ENCODE measurements around the gene TBC1D10B. TPM values are rescaled to one million over a fixed set of nuclear protein-coding genes. Genes with fewer than 3 reads are reported as not detected.
A peak's percentile ranks its signal among the peaks of the same experiment; 100 is the strongest.

TBC1D10B gene
- polyA plus RNA-seq, 1 experiment = 12.0 TPM

- no peaks in the 10 kb centered on the region; the same call in 1 of the 2 replicates for H3K9me3 ChIP-seq (ENCODE audit: control insufficient read depth, insufficient read depth, low read length)
- ChIA-PET CTCF (interaction anchor here (1.0 kb wide), 1 partner anchor 277 kb away, joined by 3 read pairs; the partner anchor contains the start of gene TBX6), POLR2A (interaction anchor here (0.8 to 1.8 kb wide), 2 partner anchors 10 to 33 kb away, joined by 3 to 4 read pairs; no protein-coding TSS in a partner anchor)
- DNase-seq (ENCODE audit: low read depth, low spot score) = no peak
- peak overlapping the region; percentile 85 for H3K4me3 ChIP-seq (ENCODE audit: low read depth, low read length)
- H3K27me3 ChIP-seq (ENCODE audit: control insufficient read depth, insufficient read depth, low read length) = no peaks in the 10 kb centered on the region
- no peak for TF ChIP-seq CTCF (IDR thresholded peaks at IDR 0.05; ENCODE audit: low read depth, low read length)
- H3K27ac ChIP-seq (ENCODE audit: low read depth, low read length) = peak overlapping the region; percentile 65
These were observed 1.6 kb downstream of the TBC1D10B start for GRCh38 chr16:30368792-30369090.

GRCh38 chr16:30368122-30368791, 2.0 kb downstream of the TBC1D10B start:
- TF ChIP-seq CTCF (IDR thresholded peaks at IDR 0.05; ENCODE audit: low read depth, low read length) = no peak
- CTCF ChIA-PET = interaction anchor here (1.0 to 1.1 kb wide), 2 partner anchors 42 to 277 kb away, joined by 3 to 4 read pairs; partner anchors contain the start of gene TBX6
- Histone ChIP-seq H3K9me3 (ENCODE audit: control insufficient read depth, insufficient read depth, low read length) (no peaks in the 10 kb centered on the region; the same call in 1 of the 2 replicates), H3K27me3 (ENCODE audit: control insufficient read depth, insufficient read depth, low read length) (no peaks in the 10 kb centered on the region), H3K4me3 (ENCODE audit: low read depth, low read length) (peak overlapping the region; percentile 85), H3K27ac (ENCODE audit: low read depth, low read length) (peak overlapping the region; percentile 65)
- DNase-seq (ENCODE audit: low read depth, low spot score) = no peak
- POLR2A ChIA-PET = interaction anchor here (1.8 kb wide), 1 partner anchor 10 kb away, joined by 4 read pairs; no protein-coding TSS in a partner anchor

GRCh38 chr16:30367349-30368009, 2.8 kb downstream of the TBC1D10B start:
- CTCF ChIA-PET = interaction anchor here (1.1 kb wide), 1 partner anchor 42 kb away, joined by 4 read pairs; no protein-coding TSS in a partner anchor
- Histone ChIP-seq H3K27ac (ENCODE audit: low read depth, low read length) (no peak overlapping the region), H3K27me3 (ENCODE audit: control insufficient read depth, insufficient read depth, low read length) (no peaks in the 10 kb centered on the region), H3K4me3 (ENCODE audit: low read depth, low read length) (peak overlapping the region; percentile 85), H3K9me3 (ENCODE audit: control insufficient read depth, insufficient read depth, low read length) (no peaks in the 10 kb centered on the region; the same call in 1 of the 2 replicates)
- no peak for DNase-seq (ENCODE audit: low read depth, low spot score)
- no peak for TF ChIP-seq CTCF (IDR thresholded peaks at IDR 0.05; ENCODE audit: low read depth, low read length)
- POLR2A ChIA-PET = no interaction called here

DNA sequence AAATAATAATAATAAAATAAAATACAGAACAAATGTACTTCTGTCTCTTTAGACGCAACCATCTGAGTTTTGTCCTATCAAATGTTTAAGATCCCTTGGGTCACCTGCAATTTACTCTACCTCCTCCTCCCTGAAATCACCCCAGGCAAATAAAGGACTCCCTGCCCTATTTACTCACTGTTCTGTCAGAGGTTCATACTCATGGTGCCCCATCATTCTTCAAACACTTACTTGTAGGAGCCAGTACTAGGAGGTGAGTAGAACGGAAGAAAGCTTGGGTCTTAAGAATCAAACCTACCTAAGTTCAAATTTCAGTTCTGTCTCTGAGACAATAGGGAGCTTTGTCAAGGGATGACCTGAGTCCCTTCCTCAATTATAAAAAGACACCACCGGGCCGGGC, 3.8 kb downstream of the TBC1D10B start:
- H3K27ac ChIP-seq (ENCODE audit: low read depth, low read length) = no peak overlapping the region
- DNase-seq (ENCODE audit: low read depth, low spot score) = no peak
- no peaks in the 10 kb centered on the region; the same call in 1 of the 2 replicates for H3K9me3 ChIP-seq (ENCODE audit: control insufficient read depth, insufficient read depth, low read length)
- POLR2A ChIA-PET = no interaction called here
- no peak overlapping the region for H3K4me3 ChIP-seq (ENCODE audit: low read depth, low read length)
- no peaks in the 10 kb centered on the region for H3K27me3 ChIP-seq (ENCODE audit: control insufficient read depth, insufficient read depth, low read length)
- TF ChIP-seq CTCF (IDR thresholded peaks at IDR 0.05; ENCODE audit: low read depth, low read length) = no peak
- CTCF ChIA-PET = no interaction called here

DNA sequence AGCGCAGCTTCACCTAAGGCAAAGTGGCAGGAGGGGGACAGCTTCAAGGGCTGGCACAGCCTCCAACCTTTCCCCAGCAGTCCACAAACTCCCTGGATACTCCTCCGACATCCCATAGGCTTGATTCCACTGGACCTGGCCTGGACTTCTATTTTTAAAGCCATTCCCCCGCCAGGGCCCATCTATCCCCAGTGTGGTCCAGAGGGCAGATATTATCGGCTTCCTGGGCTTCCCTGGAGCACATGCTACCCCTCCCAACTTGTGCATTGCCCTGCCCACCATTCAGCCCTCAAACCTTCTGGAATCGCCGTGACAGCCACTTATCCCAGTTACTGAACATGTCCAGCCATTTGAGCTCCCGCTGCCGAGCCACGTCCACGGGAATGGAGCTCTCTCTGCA, 5.1 kb downstream of the TBC1D10B start:
- Histone ChIP-seq H3K27me3 (ENCODE audit: control insufficient read depth, insufficient read depth, low read length) (no peaks in the 10 kb centered on the region), H3K4me3 (ENCODE audit: low read depth, low read length) (no peak overlapping the region), H3K27ac (ENCODE audit: low read depth, low read length) (no peak overlapping the region), H3K9me3 (ENCODE audit: control insufficient read depth, insufficient read depth, low read length) (no peaks in the 10 kb centered on the region; the same call in 1 of the 2 replicates)
- no peak for TF ChIP-seq CTCF (IDR thresholded peaks at IDR 0.05; ENCODE audit: low read depth, low read length)
- CTCF ChIA-PET = no interaction called here
- no peak for DNase-seq (ENCODE audit: low read depth, low spot score)
- POLR2A ChIA-PET = no interaction called here
